ENCODE measurements around the gene COX20.

- TF ChIP-seq, protein P1, sequence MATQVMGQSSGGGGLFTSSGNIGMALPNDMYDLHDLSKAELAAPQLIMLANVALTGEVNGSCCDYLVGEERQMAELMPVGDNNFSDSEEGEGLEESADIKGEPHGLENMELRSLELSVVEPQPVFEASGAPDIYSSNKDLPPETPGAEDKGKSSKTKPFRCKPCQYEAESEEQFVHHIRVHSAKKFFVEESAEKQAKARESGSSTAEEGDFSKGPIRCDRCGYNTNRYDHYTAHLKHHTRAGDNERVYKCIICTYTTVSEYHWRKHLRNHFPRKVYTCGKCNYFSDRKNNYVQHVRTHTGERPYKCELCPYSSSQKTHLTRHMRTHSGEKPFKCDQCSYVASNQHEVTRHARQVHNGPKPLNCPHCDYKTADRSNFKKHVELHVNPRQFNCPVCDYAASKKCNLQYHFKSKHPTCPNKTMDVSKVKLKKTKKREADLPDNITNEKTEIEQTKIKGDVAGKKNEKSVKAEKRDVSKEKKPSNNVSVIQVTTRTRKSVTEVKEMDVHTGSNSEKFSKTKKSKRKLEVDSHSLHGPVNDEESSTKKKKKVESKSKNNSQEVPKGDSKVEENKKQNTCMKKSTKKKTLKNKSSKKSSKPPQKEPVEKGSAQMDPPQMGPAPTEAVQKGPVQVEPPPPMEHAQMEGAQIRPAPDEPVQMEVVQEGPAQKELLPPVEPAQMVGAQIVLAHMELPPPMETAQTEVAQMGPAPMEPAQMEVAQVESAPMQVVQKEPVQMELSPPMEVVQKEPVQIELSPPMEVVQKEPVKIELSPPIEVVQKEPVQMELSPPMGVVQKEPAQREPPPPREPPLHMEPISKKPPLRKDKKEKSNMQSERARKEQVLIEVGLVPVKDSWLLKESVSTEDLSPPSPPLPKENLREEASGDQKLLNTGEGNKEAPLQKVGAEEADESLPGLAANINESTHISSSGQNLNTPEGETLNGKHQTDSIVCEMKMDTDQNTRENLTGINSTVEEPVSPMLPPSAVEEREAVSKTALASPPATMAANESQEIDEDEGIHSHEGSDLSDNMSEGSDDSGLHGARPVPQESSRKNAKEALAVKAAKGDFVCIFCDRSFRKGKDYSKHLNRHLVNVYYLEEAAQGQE (IDR thresholded peaks at IDR 0.05; ENCODE audit: insufficient read depth in 1 of 2, low read depth in 2 of 2, low read length in 2 of 2) = no peak
- no peak for TF ChIP-seq POLR2AphosphoS5 (IDR thresholded peaks at IDR 0.05; ENCODE audit: low read depth, low read length)
- TF ChIP-seq SIN3A (IDR thresholded peaks at IDR 0.05; ENCODE audit: borderline replicate concordance, insufficient read depth, low read length) = no peak
- TF ChIP-seq TAF1 (IDR thresholded peaks at IDR 0.05; ENCODE audit: borderline replicate concordance, insufficient read depth, low read length) = no peak
Measured at GRCh38 chr1:244850896-244851295, 15.4 kb downstream of the COX20 start.
